ENCODE measurements around the gene TF.

DNA sequence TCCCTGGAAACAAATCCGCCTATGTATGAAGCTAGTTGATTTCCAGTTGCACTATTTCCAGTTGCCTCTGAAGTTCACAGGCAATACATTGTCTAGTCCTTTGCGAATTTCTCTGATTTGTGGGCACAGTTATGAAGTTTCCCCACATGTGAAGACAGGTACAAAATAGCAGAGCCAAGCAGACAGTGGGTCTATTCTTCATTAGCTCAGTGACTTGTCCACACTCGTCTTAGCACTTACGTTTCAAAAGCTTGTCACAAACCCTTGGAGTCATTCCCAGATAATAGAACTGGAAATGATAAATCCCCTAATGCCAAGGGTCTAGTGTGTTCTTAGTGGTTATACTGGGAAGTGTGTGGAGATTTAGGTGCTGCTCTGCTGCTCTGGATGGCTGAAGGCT, 73.9 kb downstream of the TF start:
- no peak for TF ChIP-seq ZNF792 (tag by site-specific recombination; IDR thresholded peaks at IDR 0.05)
- TF ChIP-seq, protein P1, sequence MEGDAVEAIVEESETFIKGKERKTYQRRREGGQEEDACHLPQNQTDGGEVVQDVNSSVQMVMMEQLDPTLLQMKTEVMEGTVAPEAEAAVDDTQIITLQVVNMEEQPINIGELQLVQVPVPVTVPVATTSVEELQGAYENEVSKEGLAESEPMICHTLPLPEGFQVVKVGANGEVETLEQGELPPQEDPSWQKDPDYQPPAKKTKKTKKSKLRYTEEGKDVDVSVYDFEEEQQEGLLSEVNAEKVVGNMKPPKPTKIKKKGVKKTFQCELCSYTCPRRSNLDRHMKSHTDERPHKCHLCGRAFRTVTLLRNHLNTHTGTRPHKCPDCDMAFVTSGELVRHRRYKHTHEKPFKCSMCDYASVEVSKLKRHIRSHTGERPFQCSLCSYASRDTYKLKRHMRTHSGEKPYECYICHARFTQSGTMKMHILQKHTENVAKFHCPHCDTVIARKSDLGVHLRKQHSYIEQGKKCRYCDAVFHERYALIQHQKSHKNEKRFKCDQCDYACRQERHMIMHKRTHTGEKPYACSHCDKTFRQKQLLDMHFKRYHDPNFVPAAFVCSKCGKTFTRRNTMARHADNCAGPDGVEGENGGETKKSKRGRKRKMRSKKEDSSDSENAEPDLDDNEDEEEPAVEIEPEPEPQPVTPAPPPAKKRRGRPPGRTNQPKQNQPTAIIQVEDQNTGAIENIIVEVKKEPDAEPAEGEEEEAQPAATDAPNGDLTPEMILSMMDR (tag by site-specific recombination; IDR thresholded peaks at IDR 0.05), result no peak
- no peak for TF ChIP-seq EGR2 (tag by site-specific recombination; IDR thresholded peaks at IDR 0.05; ENCODE audit: low read depth)

Measured in HEK293 (cell line).